Measurements from ENCODE around the gene IGF2BP3. TPM values are rescaled to one million over a fixed set of nuclear protein-coding genes. Genes with fewer than 3 reads are reported as not detected.
"Not testable (repeated sequence)": the region's sequence is repeated elsewhere in the genome, so short reads cannot be mapped to it uniquely, and the experiment has no call there.

IGF2BP3 gene
- polyA plus RNA-seq, 1 donor = 27.8 TPM

- DNase-seq (ENCODE audit: low read depth) = no peak
These were observed 47.4 kb downstream of the IGF2BP3 start for GRCh38 chr7:23422909-23423308.

DNA sequence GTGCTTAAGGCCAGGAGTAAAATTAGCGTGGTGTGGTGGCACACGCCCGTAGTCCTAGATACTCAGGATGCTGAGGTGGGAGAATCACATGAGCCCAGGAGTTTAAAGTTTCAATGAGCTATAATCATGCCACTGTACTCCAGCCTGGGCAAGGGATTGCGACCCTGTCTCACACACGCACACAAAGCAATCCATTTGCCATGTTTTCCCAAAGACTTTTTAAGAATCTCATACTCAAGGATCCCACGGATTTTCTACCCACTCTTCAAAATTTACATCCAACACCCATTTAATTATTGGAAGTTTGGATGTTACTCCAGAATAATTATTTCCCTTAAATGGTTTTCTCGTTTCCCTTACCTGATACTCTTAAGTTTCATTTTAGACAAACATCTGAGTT, 47.9 kb downstream of the IGF2BP3 start:
- no peak for DNase-seq (ENCODE audit: low read depth)

DNA sequence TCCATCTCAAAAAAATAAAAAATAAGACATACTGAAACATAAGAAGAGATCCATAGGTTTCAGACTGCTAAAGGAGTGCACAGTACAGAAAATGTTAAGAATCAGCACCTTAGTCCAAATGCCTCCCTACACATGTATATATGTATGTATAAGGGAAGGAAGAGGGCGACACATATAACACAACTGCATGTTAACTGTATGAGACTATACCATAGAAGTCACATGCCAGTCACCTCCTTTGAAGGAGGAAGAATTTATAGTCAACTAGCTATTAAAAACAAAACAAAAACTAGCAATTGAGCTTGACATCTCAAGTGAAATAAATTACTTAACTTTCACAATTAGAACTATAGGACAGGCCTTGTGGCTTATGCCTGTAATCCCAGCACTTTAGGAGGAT, 50.4 kb downstream of the IGF2BP3 start:
- DNase-seq (ENCODE audit: low read depth) = no peak

DNA sequence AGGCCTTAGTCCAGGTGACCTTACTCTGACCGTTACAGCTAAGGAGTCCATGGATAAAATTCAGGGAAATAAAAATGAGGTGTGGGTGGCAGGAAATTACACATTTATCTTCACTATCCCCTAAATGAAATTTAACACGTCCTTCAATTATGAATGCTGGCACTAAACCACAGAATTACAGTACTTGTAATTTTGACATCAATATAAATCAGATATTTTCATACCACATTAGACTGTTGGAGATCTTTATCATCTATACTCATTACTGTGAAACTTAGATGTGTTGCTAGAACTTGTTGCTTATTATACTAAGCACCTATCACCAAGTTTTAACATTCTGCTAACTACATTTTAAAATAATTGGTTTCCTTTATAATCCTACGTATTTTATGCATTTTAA, 51.1 kb downstream of the IGF2BP3 start:
- DNase-seq (ENCODE audit: low read depth) = no peak

GRCh38 chr7:23418046-23418445, 52.2 kb downstream of the IGF2BP3 start:
- no peak for DNase-seq (ENCODE audit: low read depth)

GRCh38 chr7:23415198-23415597, 55.1 kb downstream of the IGF2BP3 start:
- DNase-seq (ENCODE audit: low read depth) = no peak

GRCh38 chr7:23410446-23411183, 59.7 kb downstream of the IGF2BP3 start:
- no peak for DNase-seq (ENCODE audit: low read depth)

GRCh38 chr7:23406564-23406963, 63.7 kb downstream of the IGF2BP3 start:
- DNase-seq (ENCODE audit: low read depth) = not testable (repeated sequence)

DNA sequence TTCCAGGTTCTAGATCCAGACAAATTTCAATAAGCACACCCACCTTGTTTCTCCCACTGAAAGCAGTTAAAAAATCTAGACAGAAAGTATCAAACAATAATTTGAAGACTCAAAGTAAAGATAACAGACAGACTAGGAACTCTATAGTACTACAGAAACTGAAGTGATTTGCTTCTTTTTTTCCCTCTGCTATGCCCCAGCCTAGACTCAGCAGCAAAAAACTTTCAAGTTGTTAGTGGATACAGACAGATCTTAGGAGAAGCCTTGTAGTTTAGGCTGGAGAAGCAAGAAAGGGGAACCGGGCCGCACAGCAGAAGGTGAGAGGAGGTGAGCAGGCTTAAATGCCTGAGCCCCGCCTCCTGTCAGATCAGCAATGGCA, 65.1 kb downstream of the IGF2BP3 start:
- DNase-seq (ENCODE audit: low read depth) = no peak

DNA sequence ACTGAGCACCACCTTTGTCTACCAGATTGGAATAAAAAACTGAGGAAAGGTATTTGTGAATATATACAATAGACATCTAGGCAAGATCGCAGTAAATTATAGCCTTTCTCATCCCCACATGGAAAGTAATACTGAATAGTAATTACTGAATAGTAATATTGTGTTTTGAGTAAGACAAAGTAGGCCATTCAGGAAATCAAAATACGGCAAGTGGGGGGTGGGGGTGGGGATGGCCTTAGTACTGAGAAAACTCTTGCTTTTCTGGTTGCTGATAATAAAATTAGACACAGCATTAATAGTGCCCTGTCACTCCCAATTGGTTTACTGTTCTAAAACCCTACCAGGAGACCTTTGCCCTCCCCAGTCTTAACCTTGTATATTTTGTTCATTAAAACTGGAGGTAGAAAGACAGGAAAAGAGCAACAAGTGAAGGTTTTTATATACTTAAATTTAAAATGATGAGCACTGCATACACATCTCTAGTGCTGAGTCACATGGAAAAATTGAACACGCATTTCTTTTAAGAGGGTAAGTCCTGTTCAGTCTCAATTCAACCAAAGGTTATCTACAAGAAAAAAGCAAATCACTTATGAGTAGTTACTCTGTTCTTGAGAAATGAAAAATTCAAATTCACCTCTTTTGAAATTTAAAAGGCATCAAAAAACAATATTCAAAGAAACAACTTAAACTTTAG, 65.6 kb downstream of the IGF2BP3 start:
- no peak for DNase-seq (ENCODE audit: low read depth)

DNA sequence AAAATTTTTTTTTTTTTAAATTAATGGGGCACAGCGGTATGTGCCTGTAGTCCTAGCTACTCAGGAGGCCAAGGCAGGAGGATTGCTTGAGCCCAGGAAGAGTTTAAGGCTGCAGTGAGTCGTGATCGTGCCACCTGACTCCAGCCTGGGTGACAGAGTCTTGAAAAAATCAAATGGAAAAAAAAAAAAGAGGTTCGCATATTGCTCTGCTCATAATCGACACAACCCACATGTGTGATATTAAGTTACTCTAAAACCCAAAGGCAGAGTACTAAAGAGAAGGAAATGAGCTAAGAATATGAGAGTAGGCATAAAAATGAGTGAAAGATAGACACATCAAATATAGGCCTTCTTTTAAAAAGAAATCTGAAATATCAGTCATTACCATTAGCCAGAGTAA, 66.3 kb downstream of the IGF2BP3 start:
- DNase-seq (ENCODE audit: low read depth) = no peak

- not testable (repeated sequence) for DNase-seq (ENCODE audit: low read depth)
These were observed 72.2 kb downstream of the IGF2BP3 start for GRCh38 chr7:23398090-23398489.

DNA sequence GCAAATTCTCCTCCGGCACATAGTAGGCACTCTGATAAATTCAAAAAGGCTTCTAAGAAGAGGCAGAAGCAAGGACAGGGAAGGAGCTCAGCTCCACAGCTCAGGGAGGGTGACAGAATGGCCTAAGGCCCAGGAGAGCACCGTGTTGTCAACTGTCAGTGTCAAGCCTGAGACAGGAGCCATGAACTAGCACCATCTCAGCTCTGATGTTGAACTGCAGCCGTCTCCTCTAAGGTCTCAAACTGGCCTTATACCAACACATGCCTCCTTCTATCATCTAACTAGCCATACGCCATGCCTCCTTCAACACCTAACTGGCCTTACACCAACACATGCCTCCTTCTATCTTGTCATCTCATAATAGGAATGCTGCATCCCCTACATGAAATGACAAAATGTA, 73.0 kb downstream of the IGF2BP3 start:
- no peak for DNase-seq (ENCODE audit: low read depth)

DNA sequence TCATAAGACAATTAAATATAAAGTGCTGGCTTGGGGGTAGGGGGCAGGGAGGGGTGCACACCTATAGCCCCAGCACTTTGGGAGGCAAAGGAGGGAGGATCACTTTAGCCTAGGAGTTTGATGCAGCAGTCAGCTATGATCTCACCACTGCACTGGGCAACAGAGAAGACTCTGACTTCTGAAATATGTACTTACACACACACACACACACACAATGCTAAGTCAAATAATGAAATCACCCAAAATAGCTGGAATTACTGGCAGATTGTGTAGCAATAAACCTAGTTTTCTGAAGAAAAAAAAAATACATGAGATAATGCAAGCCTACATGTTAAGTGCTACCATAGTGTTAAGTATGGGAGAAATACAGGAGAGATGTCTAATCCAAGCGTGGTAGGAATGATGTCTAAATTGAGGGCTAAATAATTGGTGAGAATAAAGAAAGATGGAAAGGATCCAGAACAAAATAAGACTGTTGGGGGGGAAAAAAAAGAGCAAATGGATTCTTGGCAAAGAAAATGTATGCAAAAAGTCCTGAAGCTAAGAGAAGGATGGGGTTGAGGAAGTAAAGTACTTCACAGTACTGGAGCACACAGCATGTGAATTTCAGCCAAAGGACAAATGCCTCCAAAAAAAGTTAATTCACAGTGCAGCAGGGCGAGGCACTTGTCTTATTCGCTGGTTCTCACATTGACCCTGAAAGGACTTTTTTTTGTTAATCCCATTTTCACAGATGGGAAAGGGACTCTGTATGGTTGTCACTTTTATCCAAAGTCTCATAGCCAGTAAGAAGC, 73.9 kb downstream of the IGF2BP3 start:
- peak; percentile 31 for DNase-seq (ENCODE audit: low read depth)

DNA sequence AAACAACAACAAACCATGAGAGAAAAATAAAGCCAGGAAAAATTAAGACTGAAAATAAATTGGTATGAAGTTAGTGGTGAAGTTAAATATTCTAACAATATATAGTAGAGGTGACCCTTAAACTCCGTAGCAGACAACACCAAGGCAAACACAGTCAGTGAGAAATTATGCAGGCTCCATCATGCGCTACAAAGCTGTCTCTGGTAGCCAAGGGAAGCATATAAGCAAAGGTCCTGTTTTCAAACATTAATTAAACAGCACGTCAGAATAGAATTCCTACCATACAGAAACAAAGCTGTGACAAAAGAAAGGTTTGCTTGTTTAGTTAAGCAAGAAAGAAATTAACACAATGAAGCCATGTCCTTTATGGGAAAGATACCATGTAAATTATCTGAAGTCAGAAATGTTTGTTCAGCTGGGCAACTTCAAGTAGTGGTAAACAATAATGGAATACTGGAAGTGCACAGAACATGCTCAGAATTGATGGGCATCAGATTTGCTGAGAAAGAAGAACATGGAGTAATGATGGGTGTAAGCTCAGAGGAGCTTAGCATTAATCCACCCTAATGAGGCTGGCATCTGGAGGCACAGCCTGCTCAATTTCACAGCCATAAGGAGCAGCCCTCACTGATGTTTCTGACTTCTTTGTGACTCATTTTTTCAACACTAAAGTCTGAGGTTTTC, 75.7 kb downstream of the IGF2BP3 start:
- DNase-seq (ENCODE audit: low read depth) = no peak

DNA sequence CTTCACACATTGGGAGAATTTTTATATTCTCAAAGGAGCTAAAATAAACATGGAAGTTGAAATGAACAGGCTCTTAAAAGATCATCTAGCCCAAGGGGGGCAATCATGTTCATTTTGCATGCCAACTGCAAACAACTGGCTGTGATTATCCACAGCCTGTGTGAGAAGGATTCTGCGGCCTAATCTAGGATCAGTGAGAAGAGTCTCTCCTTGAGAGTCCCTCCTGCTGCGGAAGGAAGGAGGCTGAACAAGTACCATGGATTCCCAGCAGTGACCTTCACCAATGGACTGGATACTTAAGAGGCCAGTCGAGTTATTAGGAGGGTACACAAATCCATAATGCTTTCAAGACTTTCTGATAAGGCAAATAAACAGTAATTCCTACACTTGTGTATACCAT, 76.7 kb downstream of the IGF2BP3 start:
- no peak for DNase-seq (ENCODE audit: low read depth)

DNA sequence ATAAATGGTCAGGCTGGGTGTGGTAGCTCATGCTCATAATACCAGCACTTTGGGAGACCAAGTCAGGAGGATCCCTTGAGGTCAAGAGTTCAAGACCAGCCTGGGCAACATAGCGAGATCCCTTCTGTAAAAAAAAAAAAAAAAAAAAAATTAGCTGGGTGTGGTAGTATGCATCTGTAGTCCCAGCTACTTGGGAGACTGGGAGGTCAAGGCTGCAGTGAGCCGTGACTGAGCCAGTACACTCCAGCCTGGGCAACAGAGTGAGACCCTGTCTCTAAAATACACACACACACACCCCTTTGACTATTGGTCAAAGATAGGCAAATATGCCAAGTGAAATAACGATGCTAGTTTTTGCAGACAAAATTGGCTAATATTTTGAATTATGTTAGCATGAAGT, 80.6 kb downstream of the IGF2BP3 start:
- DNase-seq (ENCODE audit: low read depth) = no peak

- DNase-seq (ENCODE audit: low read depth) = no peak
These were observed 82.7 kb downstream of the IGF2BP3 start for GRCh38 chr7:23387583-23387982.

DNA sequence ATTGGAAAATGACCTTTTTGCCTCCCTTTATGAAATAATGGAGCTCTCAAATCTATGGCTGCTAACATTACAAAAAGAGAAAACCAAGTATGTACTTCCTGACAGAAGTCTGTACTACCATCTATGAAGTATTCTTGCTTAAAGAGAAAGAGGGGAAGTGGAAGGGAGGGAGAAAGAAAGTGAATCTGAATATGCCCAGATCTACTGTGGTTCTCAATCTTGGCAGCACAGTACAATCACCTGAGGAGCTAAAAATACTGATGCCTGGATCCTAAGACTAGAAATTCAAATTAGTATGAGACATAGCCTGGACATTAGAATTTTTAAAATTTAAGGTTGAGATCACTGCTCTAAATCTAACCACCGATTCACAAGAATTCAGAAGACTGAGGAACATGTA, 85.2 kb downstream of the IGF2BP3 start:
- no peak for DNase-seq (ENCODE audit: low read depth)

GRCh38 chr7:23383225-23383624, 87.1 kb downstream of the IGF2BP3 start:
- no peak for DNase-seq (ENCODE audit: low read depth)

- no peak for DNase-seq (ENCODE audit: low read depth)
These were observed 89.3 kb downstream of the IGF2BP3 start for GRCh38 chr7:23380961-23381360.

DNA sequence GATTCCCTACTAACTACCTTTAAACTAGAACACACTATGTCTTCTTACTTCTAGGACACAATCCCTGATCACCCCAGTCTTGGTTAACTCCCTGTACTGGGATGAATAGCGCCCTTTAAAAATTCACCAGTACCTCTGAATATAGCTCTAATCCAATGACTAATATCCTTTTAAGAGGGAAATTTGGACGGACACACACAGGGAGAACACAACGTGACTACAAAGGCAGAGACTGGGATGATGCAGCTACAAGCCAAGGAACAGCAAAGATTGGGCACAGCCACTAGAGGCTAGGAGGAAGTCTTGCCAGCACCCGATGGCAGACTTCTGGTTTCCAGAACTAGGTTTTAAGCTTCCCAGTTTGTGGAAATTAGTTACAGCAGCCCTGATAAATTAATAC, 89.7 kb downstream of the IGF2BP3 start:
- DNase-seq (ENCODE audit: low read depth) = no peak
